Measurements from ENCODE around the gene S100A11. TPM values are rescaled to one million over a fixed set of nuclear protein-coding genes. Genes with fewer than 3 reads are reported as not detected.

The S100A11 gene
- total RNA-seq, 1 donor from 2014 or later: 358 TPM

GRCh38 chr1:152018537-152018936, 18.3 kb downstream of the S100A11 start:
- Mint-ChIP-seq H3K27ac (no peak overlapping the region), H3K27me3 (ENCODE audit: low read depth) (no peaks in the 10 kb centered on the region), H3K9me3 (no peaks in the 10 kb centered on the region), H3K4me3 (no peak overlapping the region), H3K4me1 (peaks cover 8% of the 10 kb centered on the region), H3K36me3 (no peaks in the 10 kb centered on the region)
- TF ChIP-seq, protein P1, sequence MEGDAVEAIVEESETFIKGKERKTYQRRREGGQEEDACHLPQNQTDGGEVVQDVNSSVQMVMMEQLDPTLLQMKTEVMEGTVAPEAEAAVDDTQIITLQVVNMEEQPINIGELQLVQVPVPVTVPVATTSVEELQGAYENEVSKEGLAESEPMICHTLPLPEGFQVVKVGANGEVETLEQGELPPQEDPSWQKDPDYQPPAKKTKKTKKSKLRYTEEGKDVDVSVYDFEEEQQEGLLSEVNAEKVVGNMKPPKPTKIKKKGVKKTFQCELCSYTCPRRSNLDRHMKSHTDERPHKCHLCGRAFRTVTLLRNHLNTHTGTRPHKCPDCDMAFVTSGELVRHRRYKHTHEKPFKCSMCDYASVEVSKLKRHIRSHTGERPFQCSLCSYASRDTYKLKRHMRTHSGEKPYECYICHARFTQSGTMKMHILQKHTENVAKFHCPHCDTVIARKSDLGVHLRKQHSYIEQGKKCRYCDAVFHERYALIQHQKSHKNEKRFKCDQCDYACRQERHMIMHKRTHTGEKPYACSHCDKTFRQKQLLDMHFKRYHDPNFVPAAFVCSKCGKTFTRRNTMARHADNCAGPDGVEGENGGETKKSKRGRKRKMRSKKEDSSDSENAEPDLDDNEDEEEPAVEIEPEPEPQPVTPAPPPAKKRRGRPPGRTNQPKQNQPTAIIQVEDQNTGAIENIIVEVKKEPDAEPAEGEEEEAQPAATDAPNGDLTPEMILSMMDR (IDR thresholded peaks at IDR 0.05; ENCODE audit: unreplicated experiment): no peak
- no peak for DNase-seq (ENCODE audit: low spot score in 2 of 2, unreplicated experiment in 2 of 2)

GRCh38 chr1:152015766-152016165, 21.0 kb downstream of the S100A11 start:
- Mint-ChIP-seq H3K4me3 (no peak overlapping the region), H3K9me3 (no peaks in the 10 kb centered on the region), H3K36me3 (no peaks in the 10 kb centered on the region), H3K27me3 (ENCODE audit: low read depth) (no peaks in the 10 kb centered on the region), H3K27ac (no peak overlapping the region), H3K4me1 (peaks cover 6% of the 10 kb centered on the region)
- TF ChIP-seq, protein P1 (IDR thresholded peaks at IDR 0.05; ENCODE audit: unreplicated experiment): no peak
- no peak for DNase-seq (ENCODE audit: low spot score in 2 of 2, unreplicated experiment in 2 of 2)

- no peak overlapping the region for H3K27ac Mint-ChIP-seq
- H3K9me3 Mint-ChIP-seq: no peaks in the 10 kb centered on the region
- no peaks in the 10 kb centered on the region for H3K36me3 Mint-ChIP-seq
- no peak overlapping the region for H3K4me3 Mint-ChIP-seq
- H3K4me1 Mint-ChIP-seq: peaks cover 6% of the 10 kb centered on the region
- H3K27me3 Mint-ChIP-seq (ENCODE audit: low read depth): no peaks in the 10 kb centered on the region
- no peak for DNase-seq (ENCODE audit: low spot score in 2 of 2, unreplicated experiment in 2 of 2)
- TF ChIP-seq, protein P1 (IDR thresholded peaks at IDR 0.05; ENCODE audit: unreplicated experiment): no peak
Observed at GRCh38 chr1:152014943-152015342, 21.9 kb downstream of the S100A11 start.

GRCh38 chr1:152013664-152014237, 23.1 kb downstream of the S100A11 start:
- Mint-ChIP-seq H3K27me3 (ENCODE audit: low read depth) (no peaks in the 10 kb centered on the region), H3K9me3 (no peaks in the 10 kb centered on the region), H3K4me1 (peaks cover 6% of the 10 kb centered on the region), H3K36me3 (no peaks in the 10 kb centered on the region), H3K4me3 (no peak overlapping the region), H3K27ac (no peak overlapping the region)
- no peak for DNase-seq (ENCODE audit: low spot score in 2 of 2, unreplicated experiment in 2 of 2)
- TF ChIP-seq, protein P1 (IDR thresholded peaks at IDR 0.05; ENCODE audit: unreplicated experiment): no peak

- no peaks in the 10 kb centered on the region for H3K27me3 Mint-ChIP-seq (ENCODE audit: low read depth)
- TF ChIP-seq, protein P1 (IDR thresholded peaks at IDR 0.05; ENCODE audit: unreplicated experiment): no peak
- H3K27ac Mint-ChIP-seq: no peak overlapping the region
- H3K9me3 Mint-ChIP-seq: no peaks in the 10 kb centered on the region
- no peak overlapping the region for H3K4me3 Mint-ChIP-seq
- H3K4me1 Mint-ChIP-seq: peaks cover 6% of the 10 kb centered on the region
- H3K36me3 Mint-ChIP-seq: no peaks in the 10 kb centered on the region
- no peak for DNase-seq (ENCODE audit: low spot score in 2 of 2, unreplicated experiment in 2 of 2)
Observed at GRCh38 chr1:152009691-152010090, 27.1 kb downstream of the S100A11 start.

DNA sequence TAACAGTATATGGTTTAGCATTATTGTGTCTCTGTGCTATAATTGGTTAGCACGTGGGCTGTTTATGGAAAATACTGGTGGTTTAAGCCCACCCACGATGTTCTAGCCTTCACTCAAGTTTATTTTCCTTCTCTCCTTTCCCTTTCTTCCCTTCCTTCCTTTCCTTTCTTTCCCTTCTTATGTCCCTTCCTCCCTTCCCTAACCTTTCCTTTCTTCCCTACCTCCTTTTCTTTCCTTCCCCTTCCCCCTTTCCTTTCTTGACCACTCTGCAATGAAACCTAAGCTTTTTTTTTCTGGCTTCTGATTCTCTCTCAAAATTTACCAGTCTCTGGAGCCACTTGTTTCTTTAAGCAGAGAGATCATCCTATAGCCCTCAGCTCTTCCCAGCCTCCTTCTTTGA, 29.8 kb downstream of the S100A11 start:
- DNase-seq (ENCODE audit: low spot score in 2 of 2, unreplicated experiment in 2 of 2): no peak

More for the DNA sequence above, 29.8 kb downstream of the S100A11 start:
- H3K4me3 Mint-ChIP-seq: no peak overlapping the region
- H3K27me3 Mint-ChIP-seq (ENCODE audit: low read depth): peaks cover 15% of the 10 kb centered on the region
- TF ChIP-seq, protein P1 (IDR thresholded peaks at IDR 0.05; ENCODE audit: unreplicated experiment): no peak
- H3K9me3 Mint-ChIP-seq: no peaks in the 10 kb centered on the region
- H3K27ac Mint-ChIP-seq: no peak overlapping the region
- peaks cover 6% of the 10 kb centered on the region for H3K4me1 Mint-ChIP-seq
- H3K36me3 Mint-ChIP-seq: no peaks in the 10 kb centered on the region

Data from mesothelial cell of epicardium (in vitro differentiated cells).